ENCODE data around the gene TYW1B.
"Not testable (repeated sequence)": the region's sequence is repeated elsewhere in the genome, so short reads cannot be mapped to it uniquely, and the experiment has no call there.

TYW1B gene

GRCh38 chr7:72827839-72828591, at the start of gene TYW1B:
Gene TYW1B, minus strand, starts transcription at chr7:72828200. Its CDS starts 125 bp downstream, at chr7:72828075.
- DNase-seq (ENCODE audit: low spot score) = peak; percentile 99

- not testable (repeated sequence) for DNase-seq (ENCODE audit: low spot score)
Observed at GRCh38 chr7:72867591-72867990, 39.6 kb upstream of the TYW1B start.

GRCh38 chr7:72858846-72859400, 30.9 kb upstream of the TYW1B start:
- DNase-seq (ENCODE audit: low spot score) = not testable (repeated sequence)

- DNase-seq (ENCODE audit: low spot score) = not testable (repeated sequence)
Observed at GRCh38 chr7:72857925-72858324, 29.9 kb upstream of the TYW1B start.

- DNase-seq (ENCODE audit: low spot score) = not testable (repeated sequence)
Observed at GRCh38 chr7:72855261-72855660, 27.3 kb upstream of the TYW1B start.

- not testable (repeated sequence) for DNase-seq (ENCODE audit: low spot score)
Observed at GRCh38 chr7:72852937-72853336, 24.9 kb upstream of the TYW1B start.

- DNase-seq (ENCODE audit: low spot score) = not testable (repeated sequence)
Observed at GRCh38 chr7:72850746-72851145, 22.7 kb upstream of the TYW1B start.

GRCh38 chr7:72844146-72844545, 16.1 kb upstream of the TYW1B start:
- DNase-seq (ENCODE audit: low spot score) = not testable (repeated sequence)

- not testable (repeated sequence) for DNase-seq (ENCODE audit: low spot score)
Observed at GRCh38 chr7:72843166-72843565, 15.2 kb upstream of the TYW1B start.

- DNase-seq (ENCODE audit: low spot score) = not testable (repeated sequence)
Observed at GRCh38 chr7:72840966-72841511, 13.0 kb upstream of the TYW1B start.

GRCh38 chr7:72838315-72838714, 10.3 kb upstream of the TYW1B start:
- DNase-seq (ENCODE audit: low spot score) = not testable (repeated sequence)

- not testable (repeated sequence) for DNase-seq (ENCODE audit: low spot score)
Observed at GRCh38 chr7:72837291-72837690, 9.3 kb upstream of the TYW1B start.

- not testable (repeated sequence) for DNase-seq (ENCODE audit: low spot score)
Observed at GRCh38 chr7:72830567-72830966, 2.6 kb upstream of the TYW1B start.

- peak; percentile 67 for DNase-seq (ENCODE audit: low spot score)
Observed at GRCh38 chr7:72829687-72830354, 1.8 kb upstream of the TYW1B start.

- DNase-seq (ENCODE audit: low spot score) = peak; percentile 99
Observed at GRCh38 chr7:72829291-72829686, 1.3 kb upstream of the TYW1B start.

- DNase-seq (ENCODE audit: low spot score) = peak; percentile 38
Observed at GRCh38 chr7:72823765-72824732, 4.0 kb downstream of the TYW1B start.

- DNase-seq (ENCODE audit: low spot score) = not testable (repeated sequence)
Observed at GRCh38 chr7:72822497-72822896, 5.5 kb downstream of the TYW1B start.

- DNase-seq (ENCODE audit: low spot score) = not testable (repeated sequence)
Observed at GRCh38 chr7:72818663-72819361, 9.2 kb downstream of the TYW1B start.

- not testable (repeated sequence) for DNase-seq (ENCODE audit: low spot score)
Observed at GRCh38 chr7:72817661-72818060, 10.3 kb downstream of the TYW1B start.

GRCh38 chr7:72816370-72817157, 11.4 kb downstream of the TYW1B start:
- DNase-seq (ENCODE audit: low spot score) = not testable (repeated sequence)
